Body of pancreas (tissue), 4 donors: ENCODE data around the gene KIAA1217. TPM values are rescaled to one million over a fixed set of nuclear protein-coding genes. Genes with fewer than 3 reads are reported as not detected.
A peak's percentile ranks its signal among the peaks of the same experiment; 100 is the strongest.

Source experiments
- ATAC-seq: fragments of 150-250 bp; one replicate; pipeline ENCODE4 v1.9.1; 2016
- DNase-seq, 4 donors: peaks; one replicate each; pipeline ENCODE4 v3.0.0-alpha.2; 2019
- H3K27ac ChIP-seq, 4 donors: fragments of 200-600 bp; sonication (generic); 1 replicate in 3 of 4; 2 replicates in 1 of 4; pipeline versions ENCODE4 v1.5.1 to v1.6.1; 2016 to 2019; ENCODE audit warnings: mild to moderate bottlenecking in 1 of 4, mixed read lengths in 1 of 4, moderate library complexity in 1 of 4
- H3K27me3 ChIP-seq, 2 donors: fragments of 200-600 bp; sonication (generic); one replicate each; pipeline ENCODE4 v1.6.0; 2016; ENCODE audit warnings: mild to moderate bottlenecking in 1 of 2
- H3K36me3 ChIP-seq, 2 donors: fragments of 200-600 bp; sonication (generic); replicated peaks in 1 of 2; 2 replicates each; pipeline ENCODE4 v1.5.1; 2016; ENCODE audit warnings: low read depth in 2 of 2; ENCODE audit not compliant: insufficient read depth in 1 of 2
- H3K4me1 ChIP-seq: fragments of 200-600 bp; sonication (generic); one replicate; pipeline ENCODE4 v1.6.0; 2016
- H3K4me3 ChIP-seq, 2 donors: fragments of 200-600 bp; sonication (generic); 1 replicate in 1 of 2; 2 replicates in 1 of 2; pipeline ENCODE4 v1.5.1; 2016 to 2019
- H3K9me3 ChIP-seq, 3 donors: fragments of 200-600 bp; sonication (generic); 1 replicate in 2 of 3; 2 replicates in 1 of 3; pipeline ENCODE4 v1.5.1; 2016
- POLR2A ChIP-seq, 3 donors: fragments of 450-650 bp; IDR thresholded peaks; one replicate each; pipeline ENCODE4 v1.6.1; 2016; ENCODE audit warnings: antibody characterized with exemption in 3 of 3, mild to moderate bottlenecking in 2 of 3
- WGBS, 2 donors: methylation state at CpG; one replicate each; pipeline ENCODE4 v1.1.5; 2017; 5-methylcytosine and 5-hydroxymethylcytosine counted together
- intact Hi-C: fragments of 100-400 bp; cut with DNase I; formaldehyde crosslinking; loops from one replicate; pipeline ENCODE4 v1.15.1; 2023
- total RNA-seq, 2 donors: library from RNA; depleted of rRNA; stranded (reverse); fragments of >200 nt; gene quantifications; one replicate each; pipeline ENCODE4 v1.1.0, GENCODE V29; 2016
- TF ChIP-seq, protein P1 (sequence below), 7 experiments: fragments of 450-650 bp in 4 of 7; fragments of 200-600 bp in 3 of 7; sonication (generic) in 3 of 7; IDR thresholded peaks; one replicate each; pipeline ENCODE4 v1.5.1; 2016 to 2019; ENCODE audit warnings: antibody characterized with exemption in 7 of 7

The KIAA1217 gene
- total RNA-seq, 2 donors from 2014 or later: 25.9 to 36.9 TPM

DNA sequence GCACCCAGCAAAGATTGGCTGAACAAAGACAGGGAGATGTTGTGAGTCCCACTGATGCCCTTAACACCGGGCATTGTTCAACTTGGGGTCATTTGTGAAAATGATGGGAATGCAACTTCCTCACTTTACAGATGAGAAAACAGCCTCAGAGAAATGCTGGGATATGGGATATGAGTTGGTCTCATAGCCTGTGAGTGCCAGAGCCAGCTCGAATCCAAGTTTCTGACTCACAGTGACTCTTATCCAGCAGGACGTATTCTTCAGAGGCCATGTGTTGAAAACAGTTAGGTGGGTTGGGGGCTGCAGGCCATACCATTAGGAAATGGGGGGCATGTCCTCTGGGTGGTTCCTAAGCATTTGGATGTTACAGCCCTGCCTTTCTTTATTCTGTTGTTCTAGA lies 45.2 kb downstream of the KIAA1217 start:
- 89 to 97% methylated on average over 3 of the region's 3 CpGs for WGBS, 2 donors
- H3K27ac ChIP-seq: no peak overlapping the region
- ATAC-seq (no peak), DNase-seq (no peak)
- H3K4me3 ChIP-seq: no peak overlapping the region
- peaks cover 31% of the 10 kb centered on the region for H3K4me1 ChIP-seq
- TF ChIP-seq, protein P1, sequence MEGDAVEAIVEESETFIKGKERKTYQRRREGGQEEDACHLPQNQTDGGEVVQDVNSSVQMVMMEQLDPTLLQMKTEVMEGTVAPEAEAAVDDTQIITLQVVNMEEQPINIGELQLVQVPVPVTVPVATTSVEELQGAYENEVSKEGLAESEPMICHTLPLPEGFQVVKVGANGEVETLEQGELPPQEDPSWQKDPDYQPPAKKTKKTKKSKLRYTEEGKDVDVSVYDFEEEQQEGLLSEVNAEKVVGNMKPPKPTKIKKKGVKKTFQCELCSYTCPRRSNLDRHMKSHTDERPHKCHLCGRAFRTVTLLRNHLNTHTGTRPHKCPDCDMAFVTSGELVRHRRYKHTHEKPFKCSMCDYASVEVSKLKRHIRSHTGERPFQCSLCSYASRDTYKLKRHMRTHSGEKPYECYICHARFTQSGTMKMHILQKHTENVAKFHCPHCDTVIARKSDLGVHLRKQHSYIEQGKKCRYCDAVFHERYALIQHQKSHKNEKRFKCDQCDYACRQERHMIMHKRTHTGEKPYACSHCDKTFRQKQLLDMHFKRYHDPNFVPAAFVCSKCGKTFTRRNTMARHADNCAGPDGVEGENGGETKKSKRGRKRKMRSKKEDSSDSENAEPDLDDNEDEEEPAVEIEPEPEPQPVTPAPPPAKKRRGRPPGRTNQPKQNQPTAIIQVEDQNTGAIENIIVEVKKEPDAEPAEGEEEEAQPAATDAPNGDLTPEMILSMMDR (IDR thresholded peaks at IDR 0.05): no peak
- TF ChIP-seq POLR2A (IDR thresholded peaks at IDR 0.05): no peak
- H3K9me3 ChIP-seq: no peaks in the 10 kb centered on the region
- H3K36me3 ChIP-seq: no peaks in the 10 kb centered on the region
- no peaks in the 10 kb centered on the region for H3K27me3 ChIP-seq
- intact Hi-C loops: no loop called here

- WGBS, 2 donors: 88 to 90% methylated on average over 12 to 14 of the region's 14 CpGs
- DNase-seq: no peak
- no peak overlapping the region for H3K27ac ChIP-seq
Observed at GRCh38 chr10:24255115-24255880, 46.4 kb downstream of the KIAA1217 start.

GRCh38 chr10:24255881-24256311 lies 47.0 kb downstream of the KIAA1217 start:
- intact Hi-C loops: no loop called here
- DNase-seq: peak in 1 of 4 donors; percentile 31
- Histone ChIP-seq H3K36me3 (no peaks in the 10 kb centered on the region), H3K27ac (no peak overlapping the region), H3K4me3 (no peak overlapping the region), H3K4me1 (peaks cover 37% of the 10 kb centered on the region), H3K27me3 (no peaks in the 10 kb centered on the region), H3K9me3 (no peaks in the 10 kb centered on the region)
- WGBS, 2 donors: 56 to 62% methylated on average over 5 of the region's 5 CpGs
- no peak for ATAC-seq
- TF ChIP-seq, protein P1 (IDR thresholded peaks at IDR 0.05): no peak
- TF ChIP-seq POLR2A (IDR thresholded peaks at IDR 0.05): no peak

More at GRCh38 chr10:24255115-24255880, 46.4 kb downstream of the KIAA1217 start:
- H3K36me3 ChIP-seq: no peaks in the 10 kb centered on the region
- peaks cover 40% of the 10 kb centered on the region for H3K4me1 ChIP-seq
- no peaks in the 10 kb centered on the region for H3K9me3 ChIP-seq
- no peak overlapping the region for H3K4me3 ChIP-seq
- no peak for ATAC-seq
- H3K27me3 ChIP-seq: no peaks in the 10 kb centered on the region
- intact Hi-C loops: no loop called here
- TF ChIP-seq, protein P1 (IDR thresholded peaks at IDR 0.05): no peak
- no peak for TF ChIP-seq POLR2A (IDR thresholded peaks at IDR 0.05)

- Histone ChIP-seq H3K4me3 (no peak overlapping the region), H3K27ac (no peak overlapping the region), H3K36me3 (no peaks in the 10 kb centered on the region), H3K27me3 (no peaks in the 10 kb centered on the region), H3K9me3 (no peaks in the 10 kb centered on the region), H3K4me1 (peaks cover 29% of the 10 kb centered on the region)
- no peak for DNase-seq
- intact Hi-C loops: no loop called here
- WGBS, 2 donors: 27 to 36% methylated on average over 2 of the region's 2 CpGs
- no peak for ATAC-seq
- no peak for TF ChIP-seq POLR2A (IDR thresholded peaks at IDR 0.05)
- TF ChIP-seq, protein P1 (IDR thresholded peaks at IDR 0.05): no peak
Observed at GRCh38 chr10:24256619-24257107, 47.7 kb downstream of the KIAA1217 start.
